Kidney (tissue), 14 donors: ENCODE measurements around the gene ARL15. TPM values are rescaled to one million over a fixed set of nuclear protein-coding genes. Genes with fewer than 3 reads are reported as not detected.
A peak's percentile ranks its signal among the peaks of the same experiment; 100 is the strongest.

Experiments
- DNase-seq, 5 donors: peaks; one replicate each; pipeline ENCODE4 v3.0.0-alpha.2; 2013 to 2020
- FAIRE-seq: peaks from 2 replicates; lab custom pipeline; 2012; peaks lifted over from hg19 to GRCh38; lab: Jason Lieb, UNC
- H3K27ac ChIP-seq, 2 donors: one replicate each; pipeline ENCODE4 v1.7.0; 2013; ENCODE audit warnings: low read depth in 2 of 2, low read length in 2 of 2, inconsistent platforms in 1 of 2
- H3K27me3 ChIP-seq: one replicate; pipeline ENCODE4 v1.7.1; 2013; ENCODE audit warnings: low read length, inconsistent platforms; ENCODE audit not compliant: control insufficient read depth, insufficient read depth
- H3K36me3 ChIP-seq, 3 donors: one replicate each; pipeline versions ENCODE4 v1.7.0 to v1.7.1; 2013; ENCODE audit warnings: low read length in 3 of 3, control low read depth in 1 of 3, inconsistent platforms in 1 of 3; ENCODE audit not compliant: insufficient read depth in 3 of 3, control insufficient read depth in 2 of 3
- H3K4me1 ChIP-seq, 3 donors: one replicate each; pipeline versions ENCODE4 v1.7.0 to v1.7.1; 2013; ENCODE audit warnings: low read length in 3 of 3, inconsistent platforms in 1 of 3, low read depth in 1 of 3; ENCODE audit not compliant: control insufficient read depth in 2 of 3, insufficient read depth in 2 of 3
- H3K4me3 ChIP-seq, 3 donors: one replicate each; pipeline versions ENCODE4 v1.7.0 to v1.8.1; 2013; ENCODE audit warnings: low read length in 3 of 3, control low read depth in 1 of 3, inconsistent platforms in 1 of 3
- H3K9ac ChIP-seq, 3 donors: one replicate each; pipeline versions ENCODE4 v1.7.0 to v1.7.1; 2013; ENCODE audit warnings: low read length in 3 of 3, control low read depth in 1 of 3, inconsistent platforms in 1 of 3
- H3K9me3 ChIP-seq, 3 donors: one replicate each; pipeline versions ENCODE4 v1.7.0 to v1.7.1; 2013; ENCODE audit warnings: low read length in 3 of 3, control low read depth in 1 of 3, inconsistent platforms in 1 of 3; ENCODE audit not compliant: control insufficient read depth in 2 of 3, insufficient read depth in 1 of 3
- CTCF ChIP-seq: IDR thresholded peaks from 3 replicates; pipeline ENCODE4 v1.5.1; 2012; ENCODE audit warnings: mild to moderate bottlenecking, moderate library complexity, borderline replicate concordance; ENCODE audit not compliant: insufficient read depth; ENCODE audit errors: extremely low read depth
- intact Hi-C: fragments of 100-400 bp; cut with DNase I; formaldehyde crosslinking; loops from one replicate; pipeline ENCODE4 v1.11.1; 2022
- polyA plus RNA-seq: library from polyadenylated mRNA; stranded (reverse); fragments of 350-450 nt; fragmentation: Illumina TruSeq; extraction: RNeasy Lipid Tissue Mini Kit (QIAGEN cat#74804); gene quantifications from one replicate; pipeline ENCODE4 v1.2.3, GENCODE V29; 2014; ENCODE audit warnings: low read depth, low replicate concordance; ENCODE audit not compliant: insufficient read depth
- total RNA-seq: library from RNA; stranded (reverse); fragmentation: NEBNext Ultra II Directional; extraction: Animal tissue kit (Norgen Biotek cat#: 25700); gene quantifications from one replicate; pipeline ENCODE4 v1.2.1, GENCODE V29; 2021
- donor health status: control.
- donor health status: control.
- donor health status: control.
- donor health status: control.
- donor health status: control.
- donor health status: DM: yes; HTN: yes; CAD: no.
- donor health status: Normal renal cell carcinoma (clear cell type).

The ARL15 gene
- total and polyA plus RNA-seq, 2 donors from 2014 or later = 21.1 to 36.6 TPM

- H3K36me3 ChIP-seq = no peaks in the 10 kb centered on the region
- H3K27me3 ChIP-seq = no peaks in the 10 kb centered on the region
- H3K4me1 ChIP-seq = peaks cover 0 to 4% (median 2%) of the 10 kb centered on the region in 3 donors
- no peak for TF ChIP-seq CTCF
- H3K27ac ChIP-seq = no peak overlapping the region
- H3K9ac ChIP-seq = no peak overlapping the region
- FAIRE-seq = no peak
- no peak for DNase-seq
- no peak overlapping the region for H3K4me3 ChIP-seq
- no peaks in the 10 kb centered on the region for H3K9me3 ChIP-seq
- intact Hi-C loops = no loop called here
Measured at GRCh38 chr5:54312499-54312898, 2.1 kb upstream of the ARL15 start.

DNA sequence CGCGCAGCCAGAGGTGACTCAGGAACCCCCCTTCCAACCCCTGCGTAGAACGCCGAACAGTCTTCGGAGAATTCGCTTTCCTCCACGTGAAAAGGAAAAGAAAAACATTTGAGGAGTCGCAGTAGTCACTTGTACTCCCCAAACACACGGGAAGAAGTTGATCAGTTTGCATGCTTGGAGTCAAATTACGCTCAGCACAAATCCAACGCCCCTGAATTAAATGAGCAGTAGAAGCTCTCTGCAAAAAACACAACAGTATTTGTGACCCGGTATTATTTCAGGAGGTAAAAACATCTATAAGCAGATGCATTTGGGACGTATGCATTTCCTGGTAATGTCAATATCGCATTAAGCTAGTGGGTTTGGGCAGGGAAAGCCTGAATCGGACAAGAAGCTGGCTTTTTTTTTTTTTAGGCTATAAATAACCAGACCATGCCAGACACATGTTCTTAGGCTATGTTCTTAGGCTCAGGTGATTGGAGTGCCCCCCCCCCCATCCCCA, 854 bp upstream of the ARL15 start:
- Histone ChIP-seq H3K36me3 (no peaks in the 10 kb centered on the region), H3K27me3 (no peaks in the 10 kb centered on the region), H3K4me1 (peaks cover 0 to 6% (median 2%) of the 10 kb centered on the region in 3 donors), H3K4me3 (peak overlapping the region; percentile 81 to 94 (median 91)), H3K9me3 (no peaks in the 10 kb centered on the region), H3K27ac (peak overlapping the region; percentile 79 to 80), H3K9ac (peak overlapping the region; percentile 83 to 88 (median 87))
- no peak for TF ChIP-seq CTCF
- no peak for FAIRE-seq
- intact Hi-C loops = no loop called here
- DNase-seq = peak in 3 of 5 donors; percentile 43 to 65 (median 63)

DNA sequence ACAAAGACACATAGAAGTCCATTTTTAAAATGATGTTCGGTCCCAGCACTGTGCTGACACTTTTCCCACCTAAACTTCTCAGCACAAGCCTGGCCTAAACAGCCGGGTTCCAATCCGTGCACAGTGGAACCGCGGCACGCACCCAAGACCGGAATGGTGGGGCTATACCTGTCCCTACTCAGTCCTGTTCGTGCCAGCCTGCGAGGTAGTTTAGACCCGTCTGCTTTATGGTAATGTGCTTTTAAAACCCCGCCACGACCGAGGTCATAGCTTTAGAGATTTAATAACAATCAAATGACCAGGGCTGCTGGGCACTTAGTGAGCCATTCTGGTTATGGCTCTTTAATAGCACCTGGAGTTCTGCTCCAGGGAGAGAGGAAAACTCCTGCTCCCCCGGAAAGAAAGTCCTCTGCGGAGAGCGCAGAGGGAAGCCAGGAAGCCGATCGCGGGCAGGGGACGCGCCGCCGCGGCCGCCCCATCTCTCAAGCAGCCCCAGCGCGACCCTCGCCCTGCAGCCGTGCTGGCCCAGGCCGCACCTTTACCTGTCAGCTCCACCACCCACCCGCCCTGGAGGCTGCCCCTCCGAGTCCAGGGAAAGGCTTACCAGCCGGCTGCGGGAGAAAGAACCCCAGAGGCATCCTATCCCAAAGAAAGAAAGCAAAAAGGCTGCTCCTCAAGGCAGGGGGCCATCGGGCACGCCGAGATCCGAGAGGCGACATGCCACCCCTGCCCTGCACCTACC, 511 bp downstream of the ARL15 start:
- Histone ChIP-seq H3K27me3 (no peaks in the 10 kb centered on the region), H3K4me1 (peaks cover 0 to 6% (median 2%) of the 10 kb centered on the region in 3 donors), H3K27ac (peak overlapping the region; percentile 80 to 93), H3K9me3 (no peaks in the 10 kb centered on the region), H3K9ac (peak overlapping the region; percentile 68 to 93 (median 82)), H3K36me3 (no peaks in the 10 kb centered on the region), H3K4me3 (peak overlapping the region; percentile 81 to 94 (median 91))
- TF ChIP-seq CTCF = no peak
- peak in 4 of 5 donors; percentile 70 to 85 (median 73) for DNase-seq
- no peak for FAIRE-seq
- intact Hi-C loops = loop anchor here (10.0 kb wide), 1 partner anchor 55 kb away; no protein-coding TSS in a partner anchor
